ENCODE results near the gene TGM3.

- TF ChIP-seq CTCF (IDR thresholded peaks at IDR 0.05) (no peak), POLR2A (IDR thresholded peaks at IDR 0.05) (no peak)
Measured at GRCh38 chr20:2333821-2334220, 38.0 kb downstream of the TGM3 start.
